Gastroesophageal sphincter (tissue), 4 donors: Measurements from ENCODE around the gene PRKCD. TPM values are rescaled to one million over a fixed set of nuclear protein-coding genes. Genes with fewer than 3 reads are reported as not detected.

Experiments used
- ATAC-seq: fragments of 150-250 bp; one replicate; pipeline ENCODE4 v1.9.1; 2016; ENCODE audit warnings: mild to moderate bottlenecking, moderate library complexity
- H3K27ac ChIP-seq, 4 donors: fragments of 200-600 bp; sonication (generic) in 3 of 4; 1 replicate in 3 of 4; 2 replicates in 1 of 4; pipeline ENCODE4 v1.5.1; 2016 to 2019
- H3K27me3 ChIP-seq: fragments of 200-600 bp; sonication (generic); one replicate; pipeline ENCODE4 v1.5.1; 2019
- H3K36me3 ChIP-seq, 2 donors: fragments of 200-600 bp; sonication (generic); one replicate each; pipeline ENCODE4 v1.5.1; 2019; ENCODE audit warnings: control low read depth in 1 of 2
- H3K4me1 ChIP-seq, 3 donors: fragments of 200-600 bp; sonication (generic); 1 replicate in 2 of 3; 2 replicates in 1 of 3; pipeline ENCODE4 v1.5.1; 2016 to 2019; ENCODE audit warnings: control low read depth in 2 of 3
- H3K4me3 ChIP-seq, 2 donors: fragments of 200-600 bp; sonication (generic); one replicate each; pipeline ENCODE4 v1.5.1; 2019; ENCODE audit warnings: mild to moderate bottlenecking in 1 of 2, moderate library complexity in 1 of 2
- H3K9me3 ChIP-seq, 3 donors: fragments of 200-600 bp; sonication (generic); one replicate each; pipeline ENCODE4 v1.5.1; 2017 to 2019; ENCODE audit warnings: control low read depth in 2 of 3
- CTCF ChIP-seq, 4 experiments: fragments of 200-600 bp in 2 of 4; fragments of 450-650 bp in 2 of 4; sonication (generic) in 1 of 4; IDR thresholded peaks; one replicate each; pipeline ENCODE4 v1.5.1; 2017 to 2019; ENCODE audit warnings: antibody characterized with exemption in 4 of 4, mild to moderate bottlenecking in 2 of 4, moderate library complexity in 2 of 4
- EP300 ChIP-seq: sonication (generic); formaldehyde crosslinking; IDR thresholded peaks from one replicate; pipeline ENCODE4 v1.6.1; 2017; ENCODE audit warnings: antibody characterized with exemption, mild to moderate bottlenecking
- POLR2A ChIP-seq, 2 donors: fragments of 450-650 bp; IDR thresholded peaks; one replicate each; pipeline ENCODE4 v1.6.1; 2017; ENCODE audit warnings: antibody characterized with exemption in 2 of 2, mild to moderate bottlenecking in 2 of 2, moderate library complexity in 1 of 2
- POLR2AphosphoS5 ChIP-seq: sonication (generic); formaldehyde crosslinking; IDR thresholded peaks from one replicate; pipeline ENCODE4 v1.6.1; 2017; ENCODE audit warnings: antibody characterized with exemption
- WGBS, 2 donors: methylation state at CpG; one replicate each; pipeline ENCODE4 v1.1.5; 2018; ENCODE audit warnings: low coverage in 1 of 2; 5-methylcytosine and 5-hydroxymethylcytosine counted together
- total RNA-seq, 4 donors: library from RNA; depleted of rRNA; stranded (reverse); fragments of >200 nt; gene quantifications; one replicate each; pipeline ENCODE4 v1.1.0, GENCODE V29; 2016

The PRKCD gene
- total RNA-seq, 4 donors from 2014 or later: 5.5 to 10.1 (median 7.6) TPM

GRCh38 chr3:53232641-53233377 lies 71.8 kb downstream of the PRKCD start:
- H3K27ac ChIP-seq: peak overlapping the region in 3 of 4 donors; percentile 28 to 78 (median 51)
- peaks cover 0 to 28% (median 14%) of the 10 kb centered on the region in 3 donors for H3K4me1 ChIP-seq
- TF ChIP-seq EP300 (no peak), POLR2AphosphoS5 (no peak), CTCF (IDR thresholded peaks at IDR 0.05) (no peak), POLR2A (IDR thresholded peaks at IDR 0.05) (no peak)
- no peaks in the 10 kb centered on the region for H3K9me3 ChIP-seq
- H3K27me3 ChIP-seq: no peaks in the 10 kb centered on the region
- peaks cover 0 to 100% of the 10 kb centered on the region in 2 donors for H3K36me3 ChIP-seq
- no peak for ATAC-seq
- WGBS, 2 donors: 40 to 43% methylated on average over 1 to 2 of the region's 18 CpGs
- H3K4me3 ChIP-seq: no peak overlapping the region

DNA sequence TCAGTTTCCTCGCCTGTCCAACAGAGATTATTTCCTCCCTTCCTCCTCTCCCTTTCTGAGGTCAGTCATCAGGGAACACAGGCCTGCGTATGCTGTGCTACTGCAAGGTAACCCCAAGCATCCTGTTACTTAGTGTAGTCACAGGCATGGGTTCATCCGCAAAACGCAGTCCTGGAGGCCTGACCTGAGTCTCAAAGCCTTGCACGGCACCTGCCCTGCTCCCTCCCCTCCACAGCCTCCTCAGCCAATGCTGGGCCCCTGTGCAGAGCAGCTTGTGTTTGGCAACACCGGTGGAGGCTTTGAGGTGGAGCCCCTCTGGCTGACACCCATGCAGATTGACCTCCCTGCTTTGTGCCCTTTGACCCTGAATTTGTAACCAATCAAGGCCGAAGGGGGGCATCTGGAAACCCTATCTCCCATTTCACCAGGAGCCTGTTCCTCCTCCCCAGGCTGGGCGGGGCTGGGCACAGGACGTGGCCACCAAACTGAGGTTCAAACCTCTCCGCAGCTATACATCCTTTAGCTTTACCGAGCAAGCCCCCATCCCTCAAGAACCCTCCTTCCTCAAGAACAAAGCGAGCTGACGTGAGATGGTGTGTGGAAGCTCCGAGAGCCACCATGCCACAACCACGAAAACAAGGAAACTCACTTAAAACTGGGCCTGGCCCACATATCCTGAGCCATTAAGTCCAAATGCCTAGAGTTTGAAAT lies 73.3 kb downstream of the PRKCD start:
- peaks cover 0 to 100% of the 10 kb centered on the region in 2 donors for H3K36me3 ChIP-seq
- 95% methylated on average over 8 of the region's 15 CpGs; no CpG with 5 or more reads in 1 of the 2 donors for WGBS, 2 donors
- TF ChIP-seq POLR2A (IDR thresholded peaks at IDR 0.05) (no peak), EP300 (no peak), CTCF (IDR thresholded peaks at IDR 0.05) (no peak), POLR2AphosphoS5 (no peak)

DNA sequence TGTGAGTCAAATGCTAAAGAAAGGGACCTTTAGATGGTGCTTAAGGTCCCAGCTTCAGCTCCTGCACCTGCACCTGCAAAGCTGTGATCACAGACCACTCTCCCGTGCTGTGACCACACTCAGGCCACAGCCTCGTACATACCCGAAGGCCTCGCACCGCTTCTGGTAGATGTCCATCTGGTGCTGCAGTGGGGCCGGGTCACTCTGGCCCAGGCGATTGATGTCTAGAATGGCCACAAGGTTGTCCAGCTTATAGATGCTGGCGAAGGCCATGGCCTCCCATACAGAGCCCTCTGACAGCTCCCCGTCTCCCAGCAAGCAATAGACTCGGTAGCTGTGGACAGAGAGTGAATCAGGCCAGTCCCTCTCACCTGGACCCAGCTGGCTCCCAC lies 73.8 kb downstream of the PRKCD start:
- no peaks in the 10 kb centered on the region for H3K27me3 ChIP-seq
- TF ChIP-seq POLR2A (IDR thresholded peaks at IDR 0.05) (no peak), EP300 (no peak), CTCF (IDR thresholded peaks at IDR 0.05) (no peak), POLR2AphosphoS5 (no peak)
- H3K27ac ChIP-seq: peak overlapping the region in 3 of 4 donors; percentile 59 to 78 (median 71)
- H3K4me1 ChIP-seq: peaks cover 0 to 48% (median 24%) of the 10 kb centered on the region in 3 donors
- ATAC-seq: no peak
- H3K4me3 ChIP-seq: no peak overlapping the region
- WGBS, 2 donors: no CpG with 5 or more reads among the region's 10 CpGs
- no peaks in the 10 kb centered on the region for H3K9me3 ChIP-seq
- H3K36me3 ChIP-seq: peaks cover 0 to 100% of the 10 kb centered on the region in 2 donors

More for the DNA sequence above, 73.3 kb downstream of the PRKCD start:
- Histone ChIP-seq H3K27ac (peak overlapping the region in 3 of 4 donors; percentile 49 to 78 (median 71)), H3K9me3 (no peaks in the 10 kb centered on the region), H3K4me3 (no peak overlapping the region), H3K4me1 (peaks cover 0 to 42% (median 24%) of the 10 kb centered on the region in 3 donors), H3K27me3 (no peaks in the 10 kb centered on the region)
- no peak for ATAC-seq

DNA sequence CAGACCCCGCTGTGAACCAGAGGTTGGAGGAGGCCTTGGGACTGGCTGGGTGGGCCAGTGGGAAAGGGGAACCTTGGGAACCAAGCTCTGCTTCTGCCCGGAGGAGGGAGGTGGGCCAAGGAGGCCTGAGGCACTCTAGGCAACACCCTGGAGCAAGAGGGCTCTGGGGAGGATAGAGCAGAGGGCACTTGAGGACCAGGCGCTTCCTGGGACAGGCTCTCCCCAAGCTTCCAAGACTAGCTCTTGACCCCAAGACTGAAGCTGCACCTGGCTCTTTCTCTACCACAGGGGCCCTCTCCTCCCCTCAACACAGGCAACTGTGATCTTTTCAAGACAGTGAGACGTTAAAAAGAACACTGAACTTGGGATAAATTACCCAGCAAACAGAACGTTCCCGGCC lies 74.5 kb downstream of the PRKCD start:
- Histone ChIP-seq H3K36me3 (peaks cover 0 to 100% of the 10 kb centered on the region in 2 donors), H3K4me3 (no peak overlapping the region), H3K9me3 (no peaks in the 10 kb centered on the region), H3K27ac (peak overlapping the region in 3 of 4 donors; percentile 59 to 78 (median 71)), H3K27me3 (no peaks in the 10 kb centered on the region), H3K4me1 (peaks cover 0 to 53% (median 24%) of the 10 kb centered on the region in 3 donors)
- 78 to 79% methylated on average over 2 of the region's 6 CpGs for WGBS, 2 donors
- TF ChIP-seq POLR2AphosphoS5: no peak
- no peak for TF ChIP-seq POLR2A (IDR thresholded peaks at IDR 0.05)
- TF ChIP-seq EP300: no peak
- no peak for TF ChIP-seq CTCF (IDR thresholded peaks at IDR 0.05)
- no peak for ATAC-seq
